Astrocyte (in vitro differentiated cells and primary cell): ENCODE measurements around the gene THADA. TPM values are rescaled to one million over a fixed set of nuclear protein-coding genes. Genes with fewer than 3 reads are reported as not detected.

Experiments used
- DNase-seq: peaks from one replicate; pipeline ENCODE4 v3.0.0-alpha.2; 2010; ENCODE audit warnings: low read depth
- FAIRE-seq: peaks from 2 replicates; lab custom pipeline; 2011; peaks lifted over from hg19 to GRCh38; lab: Jason Lieb, UNC
- H2AFZ ChIP-seq: 2 replicates; pipeline ENCODE4 v1.6.0; 2012; ENCODE audit warnings: low read depth, low read length, inconsistent platforms
- H3K27ac ChIP-seq: 2 replicates; pipeline ENCODE4 v1.5.1; 2011; ENCODE audit warnings: low read depth, low read length, inconsistent platforms
- H3K27me3 ChIP-seq: 2 replicates; pipeline ENCODE4 v1.6.0; 2011; ENCODE audit warnings: low read length, inconsistent platforms; ENCODE audit not compliant: insufficient read depth
- H3K36me3 ChIP-seq: 2 replicates; pipeline ENCODE4 v1.5.1; 2011; ENCODE audit warnings: low read length, inconsistent platforms; ENCODE audit not compliant: insufficient read depth
- H3K4me1 ChIP-seq: 2 replicates; pipeline ENCODE4 v1.5.1; 2011; ENCODE audit warnings: low read length, inconsistent platforms; ENCODE audit not compliant: insufficient read depth
- H3K4me2 ChIP-seq: 2 replicates; pipeline ENCODE4 v1.6.0; 2012; ENCODE audit warnings: low read length, inconsistent platforms
- H3K4me3 ChIP-seq: 2 replicates; pipeline ENCODE4 v1.5.1; 2011; ENCODE audit warnings: low read depth, mild to moderate bottlenecking, low read length, inconsistent platforms; ENCODE audit not compliant: insufficient read depth
- H3K79me2 ChIP-seq: 2 replicates; pipeline ENCODE4 v1.6.0; 2012; ENCODE audit warnings: mild to moderate bottlenecking, low read length, inconsistent platforms; ENCODE audit not compliant: insufficient read depth
- H3K9ac ChIP-seq: 2 replicates; pipeline ENCODE4 v1.6.0; 2012; ENCODE audit warnings: mild to moderate bottlenecking, low read length, inconsistent platforms
- H3K9me3 ChIP-seq: 2 replicates; pipeline ENCODE4 v1.5.1; 2012; ENCODE audit warnings: low read depth, mild to moderate bottlenecking, low read length, inconsistent platforms; ENCODE audit not compliant: insufficient read depth
- H4K20me1 ChIP-seq: 2 replicates; pipeline ENCODE4 v1.6.0; 2012; ENCODE audit warnings: low read length, inconsistent platforms; ENCODE audit not compliant: insufficient read depth
- H3K27ac Mint-ChIP-seq: one replicate; pipeline ENCODE4 v1.8.0; 2021; ENCODE audit warnings: mild to moderate bottlenecking, mixed read lengths; ENCODE audit not compliant: unreplicated experiment
- H3K27me3 Mint-ChIP-seq: one replicate; pipeline ENCODE4 v1.8.0; 2021; ENCODE audit warnings: low read depth, mixed read lengths; ENCODE audit not compliant: unreplicated experiment
- H3K36me3 Mint-ChIP-seq: one replicate; pipeline ENCODE4 v1.8.0; 2021; ENCODE audit warnings: low read depth, mixed read lengths; ENCODE audit not compliant: unreplicated experiment
- H3K4me1 Mint-ChIP-seq: one replicate; pipeline ENCODE4 v1.8.0; 2021; ENCODE audit warnings: low read depth, mixed read lengths; ENCODE audit not compliant: unreplicated experiment
- H3K4me3 Mint-ChIP-seq: one replicate; pipeline ENCODE4 v1.8.0; 2021; ENCODE audit warnings: mild to moderate bottlenecking, moderate library complexity, mixed read lengths; ENCODE audit not compliant: unreplicated experiment
- H3K9me3 Mint-ChIP-seq: one replicate; pipeline ENCODE4 v1.8.0; 2021; ENCODE audit warnings: mild to moderate bottlenecking, mixed read lengths; ENCODE audit not compliant: unreplicated experiment
- EZH2 ChIP-seq: IDR thresholded peaks from 2 replicates; pipeline ENCODE4 v1.6.1; 2012; ENCODE audit warnings: mild to moderate bottlenecking, low read length, inconsistent platforms; ENCODE audit not compliant: insufficient read depth
- total RNA-seq: library from RNA; stranded (reverse); gene quantifications from 2 replicates; pipeline ENCODE4 v1.2.1, GENCODE V29; 2021
- TF ChIP-seq, protein P1 (sequence below): IDR thresholded peaks from 2 replicates; pipeline ENCODE4 v1.5.1; 2011; ENCODE audit warnings: low read depth, mild to moderate bottlenecking, inconsistent platforms, low read length, moderate library complexity; ENCODE audit not compliant: insufficient read depth

THADA gene
- total RNA-seq, 1 donor from 2014 or later = 16.2 TPM

GRCh38 chr2:43345391-43345813, 250.4 kb downstream of the THADA start:
- H3K4me1 ChIP-seq = peaks cover 44% of the 10 kb centered on the region
- no peaks in the 10 kb centered on the region for H3K79me2 ChIP-seq
- peaks cover 20% of the 10 kb centered on the region for H4K20me1 ChIP-seq
- FAIRE-seq (no peak), DNase-seq (peak; percentile 47)
- H2AFZ ChIP-seq = no peak overlapping the region
- no peak overlapping the region for H3K4me3 ChIP-seq
- H3K27ac ChIP-seq = no peak overlapping the region
- no peak overlapping the region for H3K4me3 Mint-ChIP-seq
- H3K4me1 Mint-ChIP-seq = peaks cover 70% of the 10 kb centered on the region
- H3K27me3 Mint-ChIP-seq = no peaks in the 10 kb centered on the region
- H3K9me3 Mint-ChIP-seq = no peaks in the 10 kb centered on the region
- TF ChIP-seq, protein P1, sequence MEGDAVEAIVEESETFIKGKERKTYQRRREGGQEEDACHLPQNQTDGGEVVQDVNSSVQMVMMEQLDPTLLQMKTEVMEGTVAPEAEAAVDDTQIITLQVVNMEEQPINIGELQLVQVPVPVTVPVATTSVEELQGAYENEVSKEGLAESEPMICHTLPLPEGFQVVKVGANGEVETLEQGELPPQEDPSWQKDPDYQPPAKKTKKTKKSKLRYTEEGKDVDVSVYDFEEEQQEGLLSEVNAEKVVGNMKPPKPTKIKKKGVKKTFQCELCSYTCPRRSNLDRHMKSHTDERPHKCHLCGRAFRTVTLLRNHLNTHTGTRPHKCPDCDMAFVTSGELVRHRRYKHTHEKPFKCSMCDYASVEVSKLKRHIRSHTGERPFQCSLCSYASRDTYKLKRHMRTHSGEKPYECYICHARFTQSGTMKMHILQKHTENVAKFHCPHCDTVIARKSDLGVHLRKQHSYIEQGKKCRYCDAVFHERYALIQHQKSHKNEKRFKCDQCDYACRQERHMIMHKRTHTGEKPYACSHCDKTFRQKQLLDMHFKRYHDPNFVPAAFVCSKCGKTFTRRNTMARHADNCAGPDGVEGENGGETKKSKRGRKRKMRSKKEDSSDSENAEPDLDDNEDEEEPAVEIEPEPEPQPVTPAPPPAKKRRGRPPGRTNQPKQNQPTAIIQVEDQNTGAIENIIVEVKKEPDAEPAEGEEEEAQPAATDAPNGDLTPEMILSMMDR = peak; percentile 11
- no peak for TF ChIP-seq EZH2
- H3K9me3 ChIP-seq = no peaks in the 10 kb centered on the region
- peak overlapping the region; percentile 49 for H3K4me2 ChIP-seq
- H3K27me3 ChIP-seq = no peaks in the 10 kb centered on the region
- H3K36me3 Mint-ChIP-seq = peaks cover 2% of the 10 kb centered on the region
- peak overlapping the region; percentile 48 for H3K27ac Mint-ChIP-seq
- H3K36me3 ChIP-seq = no peaks in the 10 kb centered on the region
- H3K9ac ChIP-seq = no peak overlapping the region

DNA sequence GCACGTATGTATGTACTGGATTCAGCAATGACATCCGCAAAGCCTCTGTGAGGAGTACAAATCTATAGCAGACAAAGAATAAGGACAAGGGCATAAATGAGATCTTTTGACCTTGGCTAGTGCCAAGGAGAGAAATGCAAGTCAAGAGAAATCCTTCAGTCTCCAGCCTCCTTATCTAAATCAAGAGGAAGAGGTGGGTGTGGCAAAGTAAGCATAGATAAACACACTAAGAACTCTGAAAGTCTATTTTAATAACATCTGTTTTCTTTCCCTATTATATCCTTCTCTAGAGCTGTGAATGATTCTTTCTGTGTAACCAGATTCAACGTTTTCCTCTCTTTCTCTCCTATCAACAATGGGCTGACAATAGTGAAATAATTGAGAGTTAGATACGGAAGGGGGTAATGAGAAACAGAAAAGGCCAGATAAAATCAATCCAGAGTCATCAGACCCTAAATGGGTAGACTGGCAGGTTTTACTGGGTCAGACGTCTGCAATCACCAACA, 250.9 kb downstream of the THADA start:
- no peak for FAIRE-seq
- peak overlapping the region; percentile 49 for H3K4me2 ChIP-seq
- no peak overlapping the region for H3K4me3 Mint-ChIP-seq

More for the DNA sequence above, 250.9 kb downstream of the THADA start:
- Mint-ChIP-seq H3K4me1 (peaks cover 71% of the 10 kb centered on the region), H3K36me3 (peaks cover 2% of the 10 kb centered on the region), H3K9me3 (no peaks in the 10 kb centered on the region), H3K27ac (no peak overlapping the region), H3K27me3 (no peaks in the 10 kb centered on the region)
- Histone ChIP-seq H3K4me1 (peaks cover 49% of the 10 kb centered on the region), H3K27me3 (no peaks in the 10 kb centered on the region), H4K20me1 (peaks cover 20% of the 10 kb centered on the region), H2AFZ (no peak overlapping the region), H3K9me3 (no peaks in the 10 kb centered on the region), H3K36me3 (no peaks in the 10 kb centered on the region), H3K27ac (no peak overlapping the region), H3K79me2 (no peaks in the 10 kb centered on the region), H3K4me3 (no peak overlapping the region), H3K9ac (no peak overlapping the region)
- TF ChIP-seq, protein P1 = no peak
- no peak for TF ChIP-seq EZH2
- no peak for DNase-seq
